ENCODE measurements around the gene MED27. TPM values are rescaled to one million over a fixed set of nuclear protein-coding genes. Genes with fewer than 3 reads are reported as not detected.
A peak's percentile ranks its signal among the peaks of the same experiment; 100 is the strongest.

The MED27 gene
- total RNA-seq, 1 donor from 2014 or later: 10.5 TPM

GRCh38 chr9:132026932-132027585, 52.6 kb downstream of the MED27 start:
- FAIRE-seq: peak; percentile 40
- no peak for TF ChIP-seq CTCF (IDR thresholded peaks at IDR 0.05; ENCODE audit: insufficient read depth, low read length, severe bottlenecking)
- Histone ChIP-seq H3K36me3 (ENCODE audit: control insufficient read depth, insufficient read depth, low read length) (no peaks in the 10 kb centered on the region), H3K4me3 (ENCODE audit: low read depth, low read length) (no peak overlapping the region), H3K27me3 (ENCODE audit: control insufficient read depth, insufficient read depth, low read length) (no peaks in the 10 kb centered on the region)
- DNase-seq (ENCODE audit: low read depth): peak; percentile 96

- no peak for TF ChIP-seq CTCF (IDR thresholded peaks at IDR 0.05; ENCODE audit: insufficient read depth, low read length, severe bottlenecking)
- H3K4me3 ChIP-seq (ENCODE audit: low read depth, low read length): no peak overlapping the region
- no peaks in the 10 kb centered on the region for H3K27me3 ChIP-seq (ENCODE audit: control insufficient read depth, insufficient read depth, low read length)
- H3K36me3 ChIP-seq (ENCODE audit: control insufficient read depth, insufficient read depth, low read length): no peaks in the 10 kb centered on the region
- peak; percentile 84 for DNase-seq (ENCODE audit: low read depth)
- FAIRE-seq: no peak
These were observed 53.9 kb downstream of the MED27 start for GRCh38 chr9:132025766-132026165.

DNA sequence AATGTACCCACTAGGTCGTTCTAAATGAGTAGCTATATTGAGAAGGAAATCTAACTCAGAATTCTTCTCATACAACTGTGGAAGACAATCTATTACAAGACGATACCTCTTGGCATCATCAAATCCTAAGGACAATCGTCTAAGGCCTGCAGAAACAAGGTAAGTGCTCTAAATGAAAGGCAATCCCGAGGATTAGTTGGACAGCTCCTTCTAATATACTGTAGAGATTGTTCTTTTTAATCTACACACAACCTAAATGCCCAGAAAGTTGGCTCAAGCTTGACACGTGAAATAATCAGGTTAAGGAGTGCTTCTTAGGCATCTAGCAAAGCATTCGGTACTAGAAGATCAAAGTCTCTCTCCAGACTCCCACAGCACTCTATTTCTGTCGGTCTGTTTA, 55.1 kb downstream of the MED27 start:
- FAIRE-seq (no peak), DNase-seq (ENCODE audit: low read depth) (no peak)
- TF ChIP-seq CTCF (IDR thresholded peaks at IDR 0.05; ENCODE audit: insufficient read depth, low read length, severe bottlenecking): no peak
- no peaks in the 10 kb centered on the region for H3K27me3 ChIP-seq (ENCODE audit: control insufficient read depth, insufficient read depth, low read length)
- H3K4me3 ChIP-seq (ENCODE audit: low read depth, low read length): no peak overlapping the region
- no peaks in the 10 kb centered on the region for H3K36me3 ChIP-seq (ENCODE audit: control insufficient read depth, insufficient read depth, low read length)

DNA sequence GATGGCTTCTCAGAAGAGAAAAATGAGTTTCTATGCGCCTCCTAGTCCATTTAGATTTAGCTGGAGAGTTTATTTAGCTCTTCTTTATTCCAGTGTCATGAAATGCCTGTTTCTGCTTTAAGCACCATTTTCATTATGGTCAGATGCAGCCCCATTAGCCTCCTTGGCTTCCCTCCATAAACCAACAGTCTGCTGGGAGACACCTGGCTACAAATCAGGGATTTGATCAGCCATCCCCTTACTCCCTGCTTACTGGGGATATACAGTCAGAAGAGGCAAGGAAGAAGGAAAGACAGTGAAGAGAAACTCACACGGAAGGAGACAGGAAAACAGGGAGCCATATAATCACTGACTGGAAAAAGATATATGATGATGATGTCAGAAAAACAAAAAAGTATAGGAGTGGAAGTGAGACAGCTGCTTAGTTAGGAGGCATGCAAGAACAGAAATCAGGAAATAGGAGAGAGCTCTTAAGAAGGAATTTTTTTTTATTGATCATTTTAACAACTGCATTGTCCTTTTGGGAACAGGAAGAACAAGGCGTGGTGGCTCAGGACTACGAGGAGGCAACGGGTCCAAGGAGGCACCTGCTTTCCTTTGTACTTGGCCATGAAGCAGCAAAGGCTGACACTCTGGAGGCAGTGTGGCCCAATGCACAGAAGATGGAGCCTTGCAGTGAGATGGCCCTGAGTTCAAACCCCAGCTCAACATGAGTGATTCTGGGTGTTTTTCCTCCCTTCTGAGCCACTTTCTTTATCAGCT, 56.1 kb downstream of the MED27 start:
- Histone ChIP-seq H3K27me3 (ENCODE audit: control insufficient read depth, insufficient read depth, low read length) (no peaks in the 10 kb centered on the region), H3K4me3 (ENCODE audit: low read depth, low read length) (no peak overlapping the region), H3K36me3 (ENCODE audit: control insufficient read depth, insufficient read depth, low read length) (no peaks in the 10 kb centered on the region)
- FAIRE-seq (no peak), DNase-seq (ENCODE audit: low read depth) (no peak)
- TF ChIP-seq CTCF (IDR thresholded peaks at IDR 0.05; ENCODE audit: insufficient read depth, low read length, severe bottlenecking): no peak

GRCh38 chr9:132020820-132021510, 58.7 kb downstream of the MED27 start:
- no peak for TF ChIP-seq CTCF (IDR thresholded peaks at IDR 0.05; ENCODE audit: insufficient read depth, low read length, severe bottlenecking)
- Histone ChIP-seq H3K36me3 (ENCODE audit: control insufficient read depth, insufficient read depth, low read length) (no peaks in the 10 kb centered on the region), H3K4me3 (ENCODE audit: low read depth, low read length) (no peak overlapping the region), H3K27me3 (ENCODE audit: control insufficient read depth, insufficient read depth, low read length) (no peaks in the 10 kb centered on the region)
- FAIRE-seq: no peak
- DNase-seq (ENCODE audit: low read depth): peak; percentile 62
